Peyer's patch (tissue), 4 donors: ENCODE measurements around the gene RPGRIP1. TPM values are rescaled to one million over a fixed set of nuclear protein-coding genes. Genes with fewer than 3 reads are reported as not detected.
"Not testable (repeated sequence)": the region's sequence is repeated elsewhere in the genome, so short reads cannot be mapped to it uniquely, and the experiment has no call there.

Source experiments
- DNase-seq, 3 donors: peaks; one replicate each; pipeline ENCODE4 v3.0.0-alpha.2; 2017 to 2019
- H3K27ac ChIP-seq, 4 donors: fragments of 200-600 bp; sonication (generic); one replicate each; pipeline ENCODE4 v1.5.1; 2016 to 2019
- H3K27me3 ChIP-seq, 2 donors: fragments of 200-600 bp; sonication (generic); one replicate each; pipeline ENCODE4 v1.5.1; 2019
- H3K36me3 ChIP-seq, 3 donors: fragments of 200-600 bp; sonication (generic); one replicate each; pipeline ENCODE4 v1.5.1; 2016 to 2019
- H3K4me1 ChIP-seq, 4 donors: fragments of 200-600 bp; sonication (generic); one replicate each; pipeline ENCODE4 v1.5.1; 2016 to 2019
- H3K4me3 ChIP-seq, 4 donors: fragments of 200-600 bp; sonication (generic); 1 replicate in 3 of 4; 2 replicates in 1 of 4; pipeline ENCODE4 v1.5.1; 2016 to 2019; ENCODE audit warnings: mild to moderate bottlenecking in 1 of 4
- H3K9me3 ChIP-seq, 4 donors: fragments of 200-600 bp; sonication (generic); one replicate each; pipeline ENCODE4 v1.5.1; 2016 to 2019; ENCODE audit warnings: mild to moderate bottlenecking in 1 of 4
- CTCF ChIP-seq, 6 experiments: fragments of 450-650 bp in 4 of 6; fragments of 200-600 bp in 2 of 6; sonication (generic) in 1 of 6; IDR thresholded peaks; one replicate each; pipeline ENCODE4 v1.5.1; 2017 to 2019; ENCODE audit warnings: antibody characterized with exemption in 6 of 6, mild to moderate bottlenecking in 3 of 6, moderate library complexity in 1 of 6
- POLR2A ChIP-seq, 2 donors: fragments of 450-650 bp; IDR thresholded peaks; one replicate each; pipeline ENCODE4 v1.5.1; 2017; ENCODE audit warnings: antibody characterized with exemption in 2 of 2, mild to moderate bottlenecking in 2 of 2, moderate library complexity in 2 of 2
- total RNA-seq, 4 donors: library from RNA; depleted of rRNA; stranded (reverse); fragments of >200 nt; gene quantifications; one replicate each; pipeline ENCODE4 v1.1.0, GENCODE V29; 2016

Gene RPGRIP1
- total RNA-seq, 4 donors from 2014 or later: 0.40 to 3.3 TPM; not detected in 2

GRCh38 chr14:21248338-21248737 lies 31.5 kb upstream of the RPGRIP1 start:
- Histone ChIP-seq H3K27me3 (no peaks in the 10 kb centered on the region), H3K4me3 (no peak overlapping the region), H3K4me1 (no peaks in the 10 kb centered on the region), H3K27ac (no peak overlapping the region), H3K9me3 (no peaks in the 10 kb centered on the region), H3K36me3 (peaks cover 0 to 72% (median 0%) of the 10 kb centered on the region in 3 donors)
- no peak for DNase-seq
- TF ChIP-seq POLR2A (IDR thresholded peaks at IDR 0.05): no peak

GRCh38 chr14:21248739-21249411 lies 31.0 kb upstream of the RPGRIP1 start:
- Histone ChIP-seq H3K9me3 (no peaks in the 10 kb centered on the region), H3K27ac (no peak overlapping the region), H3K4me1 (no peaks in the 10 kb centered on the region), H3K27me3 (no peaks in the 10 kb centered on the region), H3K36me3 (peaks cover 0 to 76% (median 0%) of the 10 kb centered on the region in 3 donors), H3K4me3 (no peak overlapping the region)
- DNase-seq: no peak
- no peak for TF ChIP-seq CTCF (IDR thresholded peaks at IDR 0.05)
- TF ChIP-seq POLR2A (IDR thresholded peaks at IDR 0.05): no peak

- Histone ChIP-seq H3K9me3 (no peaks in the 10 kb centered on the region), H3K27ac (no peak overlapping the region), H3K36me3 (peaks cover 0 to 74% (median 0%) of the 10 kb centered on the region in 3 donors), H3K27me3 (no peaks in the 10 kb centered on the region), H3K4me3 (no peak overlapping the region), H3K4me1 (peaks cover 0 to 10% (median 4%) of the 10 kb centered on the region in 4 donors)
- no peak for DNase-seq
- TF ChIP-seq CTCF (IDR thresholded peaks at IDR 0.05) (no peak), POLR2A (IDR thresholded peaks at IDR 0.05) (no peak)
These were observed 28.7 kb upstream of the RPGRIP1 start for GRCh38 chr14:21251215-21251614.

GRCh38 chr14:21252149-21252548 lies 27.7 kb upstream of the RPGRIP1 start:
- TF ChIP-seq POLR2A (IDR thresholded peaks at IDR 0.05) (no peak), CTCF (IDR thresholded peaks at IDR 0.05) (no peak)
- H3K9me3 ChIP-seq: no peaks in the 10 kb centered on the region
- H3K27me3 ChIP-seq: no peaks in the 10 kb centered on the region
- H3K27ac ChIP-seq: no peak overlapping the region
- H3K36me3 ChIP-seq: peaks cover 0 to 82% (median 0%) of the 10 kb centered on the region in 3 donors
- no peak overlapping the region for H3K4me3 ChIP-seq
- no peak for DNase-seq
- peaks cover 0 to 17% (median 11%) of the 10 kb centered on the region in 4 donors for H3K4me1 ChIP-seq

GRCh38 chr14:21255385-21256101 lies 24.3 kb upstream of the RPGRIP1 start:
- H3K27ac ChIP-seq: no peak overlapping the region
- TF ChIP-seq CTCF (IDR thresholded peaks at IDR 0.05) (no peak), POLR2A (IDR thresholded peaks at IDR 0.05) (no peak)
- H3K4me1 ChIP-seq: peaks cover 0 to 40% (median 19%) of the 10 kb centered on the region in 4 donors

GRCh38 chr14:21256102-21256447 lies 23.8 kb upstream of the RPGRIP1 start:
- H3K4me3 ChIP-seq, H3K27ac ChIP-seq, DNase-seq, H3K27me3 ChIP-seq, H3K9me3 ChIP-seq: not testable (repeated sequence)
- Histone ChIP-seq H3K36me3 (peaks cover 0 to 73% (median 0%) of the 10 kb centered on the region in 3 donors), H3K4me1 (peaks cover 0 to 42% (median 19%) of the 10 kb centered on the region in 4 donors)

More at GRCh38 chr14:21255385-21256101, 24.3 kb upstream of the RPGRIP1 start:
- DNase-seq: no peak
- Histone ChIP-seq H3K9me3 (no peaks in the 10 kb centered on the region), H3K27me3 (no peaks in the 10 kb centered on the region), H3K36me3 (peaks cover 0 to 72% (median 0%) of the 10 kb centered on the region in 3 donors), H3K4me3 (no peak overlapping the region)
